Stimulated activated CD4-positive, alpha-beta T cell treated with anti-CD3 and anti-CD28 coated beads, Interleukin-15, amount 100 ng/mL, for 24 hours (primary cell): Measurements from ENCODE around the gene ETV2.
A peak's percentile ranks its signal among the peaks of the same experiment; 100 is the strongest.
"Not testable (repeated sequence)": the region's sequence is repeated elsewhere in the genome, so short reads cannot be mapped to it uniquely, and the experiment has no call there.

Experiments
- DNase-seq: peaks from one replicate; pipeline ENCODE4 v3.0.0-alpha.2; 2020

The ETV2 gene

DNA sequence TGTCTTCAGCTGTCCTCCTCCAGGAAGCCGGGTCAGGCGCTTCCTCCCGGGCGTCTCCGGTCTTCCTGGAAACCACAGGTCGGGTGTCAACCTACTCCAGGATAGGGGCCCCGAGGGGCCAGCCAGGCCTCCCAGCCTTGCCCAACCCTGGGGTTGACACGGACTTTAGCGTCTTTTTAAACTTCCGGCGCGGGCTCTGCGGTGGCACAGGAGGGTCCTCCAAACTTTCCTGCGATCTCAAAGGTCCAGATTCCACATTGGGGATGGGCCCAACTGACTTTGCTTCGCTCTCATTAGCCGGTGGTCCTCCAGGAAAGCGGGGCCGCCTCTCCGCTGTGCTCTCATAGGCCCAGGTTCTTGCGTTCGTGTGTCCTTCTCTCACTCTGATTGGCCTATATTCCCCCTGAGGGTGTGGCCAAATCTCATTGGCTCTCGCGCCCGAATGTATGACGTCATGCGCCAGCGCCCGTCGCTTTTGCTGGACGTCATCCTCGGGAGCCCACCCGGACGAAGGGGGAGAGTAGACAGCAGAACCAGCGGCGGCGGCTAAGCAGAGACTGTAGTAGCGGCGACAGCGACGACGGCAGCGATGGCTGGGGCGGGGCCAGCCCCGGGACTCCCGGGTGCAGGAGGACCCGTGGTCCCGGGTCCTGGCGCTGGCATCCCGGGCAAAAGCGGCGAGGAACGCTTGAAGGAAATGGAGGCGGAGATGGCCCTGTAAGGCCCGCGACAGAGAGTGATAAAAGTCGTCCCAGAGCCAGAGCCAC lies 12.8 kb upstream of the ETV2 start, which contains the start of gene RBM42:
TSS of gene RBM42 (plus strand) at position 472 of the 767 bp plus-strand sequence. CDS start at position 590, 118 bp downstream.
- DNase-seq: peak; percentile 96

DNA sequence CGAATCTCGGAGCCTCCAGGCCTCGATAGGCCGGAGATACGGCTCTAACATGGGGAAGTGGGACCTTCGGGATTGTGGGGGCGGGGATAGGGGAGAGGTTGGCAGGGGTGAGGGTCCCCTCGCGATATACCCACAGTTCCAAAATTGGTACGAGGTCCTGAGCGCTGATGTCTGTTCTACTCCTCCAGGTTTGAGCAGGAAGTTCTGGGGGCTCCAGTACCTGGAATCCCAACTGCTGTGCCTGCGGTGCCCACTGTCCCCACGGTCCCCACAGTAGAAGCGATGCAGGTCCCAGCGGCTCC lies 12.3 kb upstream of the ETV2 start:
- DNase-seq: no peak

DNA sequence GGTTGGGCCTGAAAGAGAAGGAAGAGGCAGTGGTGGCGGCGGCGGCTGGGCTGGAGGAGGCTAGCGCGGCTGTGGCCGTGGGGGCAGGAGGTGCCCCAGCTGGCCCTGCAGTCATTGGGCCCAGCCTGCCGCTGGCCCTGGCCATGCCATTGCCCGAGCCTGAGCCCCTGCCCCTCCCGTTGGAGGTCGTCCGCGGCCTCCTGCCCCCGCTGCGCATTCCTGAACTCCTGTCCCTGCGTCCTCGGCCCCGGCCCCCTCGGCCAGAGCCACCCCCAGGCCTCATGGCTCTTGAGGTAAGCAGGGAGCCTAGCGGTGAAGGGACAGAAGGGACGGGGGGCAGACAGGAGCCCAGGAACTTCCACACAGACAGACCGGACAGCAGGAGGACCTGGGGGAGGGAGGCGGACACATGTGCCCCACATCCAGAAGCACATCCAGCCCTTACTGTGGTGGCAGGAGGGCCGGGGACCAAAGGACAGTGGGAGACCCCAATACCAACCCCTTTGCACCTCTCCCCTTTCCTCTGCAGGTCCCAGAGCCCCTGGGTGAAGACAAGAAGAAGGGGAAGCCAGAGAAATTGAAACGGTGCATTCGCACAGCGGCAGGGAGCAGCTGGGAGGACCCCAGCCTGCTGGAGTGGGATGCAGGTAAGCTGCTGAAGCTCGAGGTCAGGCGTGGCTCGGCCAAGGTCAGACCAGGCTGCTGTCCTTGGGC lies 7.7 kb upstream of the ETV2 start:
- no peak for DNase-seq

DNA sequence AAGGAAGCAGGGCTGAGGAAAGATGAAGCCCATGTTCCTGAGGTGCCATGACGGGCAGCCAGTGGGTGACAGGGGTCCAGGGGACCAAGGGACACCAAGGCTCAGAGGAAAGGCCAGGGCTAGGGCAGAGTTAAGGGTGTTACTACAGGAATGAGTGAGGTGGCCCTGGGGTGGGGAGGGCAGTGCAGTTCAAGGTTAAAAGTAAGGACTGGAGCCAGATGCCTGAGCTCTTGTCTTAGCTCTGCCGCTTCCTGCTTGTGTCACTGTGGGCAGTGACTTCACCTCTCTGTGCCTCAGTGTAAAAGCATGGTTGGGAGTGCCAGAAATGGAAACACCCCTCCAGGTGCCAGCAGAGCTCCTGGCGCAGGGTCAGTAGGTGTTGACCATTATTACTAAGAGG lies 4.9 kb upstream of the ETV2 start:
- no peak for DNase-seq

DNA sequence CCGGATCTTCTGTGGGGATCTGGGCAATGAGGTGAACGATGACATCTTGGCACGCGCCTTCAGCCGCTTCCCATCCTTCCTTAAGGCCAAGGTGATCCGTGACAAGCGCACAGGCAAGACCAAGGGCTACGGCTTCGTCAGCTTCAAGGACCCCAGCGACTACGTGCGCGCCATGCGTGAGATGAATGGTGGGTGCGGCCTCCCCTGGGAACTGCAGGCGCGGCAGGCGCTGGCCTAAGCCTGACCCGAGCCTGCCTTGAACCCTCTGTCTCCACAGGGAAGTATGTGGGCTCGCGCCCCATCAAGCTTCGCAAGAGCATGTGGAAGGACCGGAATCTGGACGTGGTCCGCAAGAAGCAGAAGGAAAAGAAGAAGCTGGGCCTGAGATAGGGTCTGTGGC lies 4.4 kb upstream of the ETV2 start:
- DNase-seq: no peak

DNA sequence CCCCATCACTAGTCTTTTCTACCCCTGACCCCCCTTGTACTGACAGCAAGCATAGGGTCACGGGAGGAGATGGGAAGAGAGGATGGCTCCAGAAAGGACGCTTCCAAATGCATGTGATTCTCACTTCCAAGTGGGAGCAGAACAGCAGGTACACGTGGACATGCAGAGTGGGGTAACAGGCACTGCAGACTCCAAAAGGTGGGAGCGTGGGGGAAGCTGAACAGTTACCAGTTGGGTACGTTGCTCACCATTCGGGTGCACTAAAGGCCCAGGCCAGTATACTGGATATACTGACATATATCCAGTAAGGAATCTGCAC lies 2.3 kb upstream of the ETV2 start:
- DNase-seq: no peak

DNA sequence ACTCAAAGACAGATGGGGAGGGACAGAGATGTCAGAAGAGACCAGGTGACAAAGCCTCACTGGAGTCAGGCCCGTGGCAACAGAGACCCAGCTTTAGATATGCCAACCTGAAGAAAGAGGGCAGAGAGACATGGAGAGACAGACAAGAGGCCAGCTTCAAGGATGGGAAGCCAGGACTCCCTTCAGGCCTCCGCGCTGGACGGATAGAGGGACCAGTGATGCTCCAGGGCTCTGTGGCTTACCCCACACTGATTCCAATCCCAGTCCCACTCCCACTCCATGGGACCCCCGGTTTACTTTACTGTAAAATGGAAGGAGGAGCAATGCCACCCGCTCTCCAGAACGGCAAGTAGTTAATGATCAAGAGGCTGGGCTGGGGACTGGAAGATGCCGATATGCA lies 1.7 kb upstream of the ETV2 start:
- no peak for DNase-seq

DNA sequence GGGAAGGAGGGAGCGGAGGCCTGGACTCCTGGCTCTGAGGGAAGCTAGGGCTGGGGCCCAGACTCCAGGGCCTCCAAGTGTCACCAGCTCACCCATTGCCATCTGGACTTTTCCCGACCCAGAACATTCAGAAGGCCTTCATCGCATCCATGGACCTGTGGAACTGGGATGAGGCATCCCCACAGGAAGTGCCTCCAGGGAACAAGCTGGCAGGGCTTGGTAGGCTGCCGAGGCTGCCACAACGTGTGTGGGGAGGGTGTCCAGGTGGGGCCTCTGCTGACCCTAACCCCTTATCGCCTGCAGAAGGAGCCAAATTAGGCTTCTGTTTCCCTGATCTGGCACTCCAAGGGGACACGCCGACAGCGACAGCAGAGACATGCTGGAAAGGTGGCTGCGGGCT lies 767 bp downstream of the ETV2 start:
- no peak for DNase-seq

DNA sequence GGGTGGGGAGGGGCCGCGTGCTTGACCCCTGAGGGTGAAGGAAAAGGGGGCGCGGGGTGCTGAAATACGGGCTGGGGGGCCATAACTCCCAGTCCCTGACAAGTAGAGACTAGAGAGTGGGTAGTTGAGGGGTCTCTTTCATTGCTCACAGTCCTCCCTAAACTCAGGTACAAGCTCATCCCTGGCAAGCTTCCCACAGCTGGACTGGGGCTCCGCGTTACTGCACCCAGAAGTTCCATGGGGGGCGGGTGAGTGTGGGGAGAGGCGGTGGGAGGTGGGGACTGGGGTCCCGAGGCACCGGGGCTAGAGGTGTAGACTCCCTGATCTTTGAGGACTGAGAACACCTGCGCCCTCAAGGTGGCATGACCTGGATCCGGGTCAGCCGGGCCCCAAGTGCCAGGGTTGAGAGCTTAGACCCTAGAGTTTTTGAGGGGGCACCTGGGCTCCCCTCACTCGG lies 1.3 kb downstream of the ETV2 start:
- DNase-seq: no peak

DNA sequence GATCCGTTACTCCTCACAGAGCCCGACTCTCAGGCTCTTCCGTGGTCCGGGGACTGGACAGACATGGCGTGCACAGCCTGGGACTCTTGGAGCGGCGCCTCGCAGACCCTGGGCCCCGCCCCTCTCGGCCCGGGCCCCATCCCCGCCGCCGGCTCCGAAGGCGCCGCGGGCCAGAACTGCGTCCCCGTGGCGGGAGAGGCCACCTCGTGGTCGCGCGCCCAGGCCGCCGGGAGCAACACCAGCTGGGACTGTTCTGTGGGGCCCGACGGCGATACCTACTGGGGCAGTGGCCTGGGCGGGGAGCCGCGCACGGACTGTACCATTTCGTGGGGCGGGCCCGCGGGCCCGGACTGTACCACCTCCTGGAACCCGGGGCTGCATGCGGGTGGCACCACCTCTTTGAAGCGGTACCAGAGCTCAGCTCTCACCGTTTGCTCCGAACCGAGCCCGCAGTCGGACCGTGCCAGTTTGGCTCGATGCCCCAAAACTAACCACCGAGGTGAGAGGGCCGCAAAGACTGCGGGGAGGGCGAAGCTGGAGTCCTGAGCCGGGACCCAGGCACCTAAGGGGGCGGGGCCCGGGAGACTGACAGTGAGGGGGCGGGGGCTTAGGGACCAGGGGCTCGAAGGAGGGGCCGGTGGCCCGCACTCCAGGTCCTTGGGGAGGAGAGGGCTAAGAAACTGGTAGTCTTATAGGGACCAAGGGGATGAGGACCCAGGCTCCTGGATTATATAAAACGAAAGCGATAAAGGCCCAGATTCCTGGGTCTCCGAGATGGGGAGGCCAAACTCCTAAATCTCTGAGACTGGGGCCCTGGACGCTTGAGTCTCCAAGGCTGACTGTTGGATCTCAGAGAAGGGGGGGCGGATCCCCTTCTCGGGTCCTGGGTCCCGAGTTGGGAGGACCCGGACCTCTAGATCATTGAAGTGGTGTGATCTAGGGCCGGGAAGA lies 2.0 kb downstream of the ETV2 start:
- DNase-seq: peak; percentile 87

DNA sequence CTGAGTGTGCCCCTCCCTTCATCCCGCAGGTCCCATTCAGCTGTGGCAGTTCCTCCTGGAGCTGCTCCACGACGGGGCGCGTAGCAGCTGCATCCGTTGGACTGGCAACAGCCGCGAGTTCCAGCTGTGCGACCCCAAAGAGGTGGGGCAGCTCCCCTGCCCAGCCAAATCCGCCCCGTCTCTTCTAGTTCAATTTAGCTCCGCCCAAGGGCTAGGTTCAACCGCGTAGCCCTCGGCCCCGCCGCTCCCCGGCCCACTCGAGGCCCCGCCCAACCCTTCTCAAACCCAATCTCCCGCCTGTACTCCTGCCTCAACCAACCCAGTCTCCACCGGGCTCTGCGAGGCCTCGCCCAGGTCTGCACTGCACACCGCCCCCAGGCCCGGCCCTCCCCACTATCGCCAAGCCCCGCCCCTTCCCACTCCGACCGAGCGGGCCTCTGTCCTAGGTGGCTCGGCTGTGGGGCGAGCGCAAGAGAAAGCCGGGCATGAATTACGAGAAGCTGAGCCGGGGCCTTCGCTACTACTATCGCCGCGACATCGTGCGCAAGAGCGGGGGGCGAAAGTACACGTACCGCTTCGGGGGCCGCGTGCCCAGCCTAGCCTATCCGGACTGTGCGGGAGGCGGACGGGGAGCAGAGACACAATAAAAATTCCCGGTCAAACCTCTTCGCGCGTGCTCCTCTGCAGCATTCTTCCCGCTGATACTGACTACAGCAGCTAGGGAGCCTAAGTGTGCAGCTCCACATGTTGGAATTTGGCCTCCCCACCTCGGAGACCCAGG lies 2.9 kb downstream of the ETV2 start:
- DNase-seq: peak; percentile 98

DNA sequence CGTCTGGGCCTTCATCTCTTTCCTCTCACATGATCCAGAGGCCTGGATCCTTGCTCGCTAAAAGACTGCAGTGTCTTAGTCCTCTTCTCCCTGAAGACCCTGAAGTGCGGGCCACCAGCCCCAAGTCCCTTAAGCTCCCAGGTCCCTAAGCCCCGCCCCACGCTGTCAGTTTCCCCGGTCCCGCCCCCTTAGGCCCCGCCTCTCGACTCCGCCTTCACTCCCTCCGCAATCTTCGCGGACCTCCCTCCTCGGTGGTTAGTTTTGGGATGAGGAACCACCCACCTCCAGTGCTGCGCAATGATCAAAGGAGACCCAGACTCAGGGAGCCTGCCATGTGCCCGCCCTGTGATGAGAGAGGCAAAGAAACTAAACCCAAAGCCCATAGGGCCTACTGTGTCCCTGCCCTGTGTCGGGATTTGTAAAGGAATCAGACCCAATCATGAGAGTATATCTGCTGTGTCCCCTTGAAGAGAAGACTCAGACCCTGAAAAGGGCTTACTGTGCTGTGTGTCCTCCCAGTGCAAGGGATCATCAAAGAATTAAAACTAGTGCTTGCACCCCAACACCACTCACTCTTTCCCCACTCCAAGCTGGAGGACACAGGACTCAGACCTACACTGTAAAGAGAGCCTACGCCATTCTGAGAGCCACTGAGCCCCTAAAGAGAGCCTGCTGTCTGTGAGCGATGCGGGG lies 3.6 kb downstream of the ETV2 start:
- DNase-seq: peak; percentile 94

DNA sequence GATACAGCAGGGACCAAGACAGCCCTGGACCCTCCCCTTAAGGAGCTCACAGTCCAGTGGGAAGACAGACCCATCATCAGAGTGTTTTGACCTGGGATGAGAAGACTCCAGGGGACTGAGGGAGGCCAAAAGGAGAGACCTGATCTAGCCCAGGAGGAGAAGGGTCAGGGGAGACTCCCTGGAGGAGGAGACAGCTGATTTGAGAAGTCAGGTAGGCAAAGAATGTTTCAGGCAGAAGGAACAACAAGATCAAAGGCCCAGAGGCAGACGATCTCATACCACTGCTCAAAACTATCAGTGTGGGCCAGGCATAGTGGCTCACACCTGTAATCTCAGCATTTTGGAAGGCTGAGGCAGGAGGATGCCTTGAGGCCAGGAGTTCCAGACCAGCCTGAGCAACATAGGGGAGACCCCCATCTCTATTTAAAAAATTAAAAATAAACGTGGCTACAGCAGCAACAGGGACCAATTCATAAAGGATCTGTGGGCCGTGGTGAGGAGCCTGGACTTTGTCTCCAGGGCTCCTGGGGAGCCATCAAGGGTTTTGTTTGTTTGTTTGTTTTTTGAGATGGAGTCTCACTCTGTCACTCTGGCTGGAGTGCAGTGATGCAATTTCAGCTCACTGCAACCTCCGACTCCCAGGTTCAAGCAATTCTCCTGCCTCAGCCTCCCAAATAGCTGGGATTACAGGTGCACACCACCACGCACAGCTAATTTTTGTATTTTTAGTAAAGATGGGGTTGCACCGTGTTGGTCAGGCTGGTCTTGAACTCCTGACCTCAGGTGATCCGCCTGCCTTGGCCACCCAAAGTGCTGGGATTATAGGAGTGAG lies 4.4 kb downstream of the ETV2 start:
- no peak for DNase-seq

DNA sequence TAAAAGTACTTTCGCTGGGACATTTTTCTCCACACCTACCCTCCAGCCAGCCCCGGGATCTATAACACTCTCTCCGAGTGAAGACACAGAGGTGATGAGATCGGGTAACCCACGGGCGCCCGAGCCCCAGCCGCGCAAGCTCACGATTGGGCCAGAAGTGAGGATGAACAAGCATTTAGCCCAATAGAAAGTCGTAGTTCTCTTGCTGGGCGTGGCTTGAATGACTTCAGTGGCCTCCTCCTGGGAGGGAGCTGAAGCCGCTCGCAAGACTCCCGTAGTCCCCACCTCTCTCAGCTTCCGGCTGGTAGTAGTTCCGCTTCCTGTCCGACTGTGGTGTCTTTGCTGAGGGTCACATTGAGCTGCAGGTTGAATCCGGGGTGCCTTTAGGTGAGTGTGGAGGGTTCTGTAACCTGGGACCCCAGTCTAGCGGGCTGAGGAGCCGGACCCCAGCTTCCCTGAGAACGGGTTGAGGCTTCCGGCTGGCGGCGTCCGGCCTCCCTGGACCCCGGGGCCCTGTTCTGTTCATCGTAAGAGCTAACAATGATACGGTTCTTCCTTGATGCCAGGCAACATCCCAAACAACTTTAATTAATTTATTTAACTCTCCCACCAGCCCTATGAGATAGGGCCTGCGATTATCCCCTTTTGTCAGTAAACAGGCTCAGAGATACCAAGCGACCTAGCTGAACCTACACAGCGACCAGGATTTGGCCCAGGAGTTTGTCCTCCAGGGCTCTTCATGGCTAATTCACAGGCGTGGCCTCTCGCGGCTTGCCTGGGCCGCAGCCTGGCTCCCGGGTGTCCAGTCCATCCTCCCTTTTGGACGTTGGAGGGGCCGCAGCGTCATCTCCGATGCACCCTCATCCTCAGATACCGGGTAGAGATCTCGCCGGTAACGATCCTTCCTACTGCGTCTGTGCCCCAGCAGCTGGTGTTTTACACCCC lies 6.7 kb downstream of the ETV2 start, which contains the start of gene COX6B1:
TSS of gene COX6B1 (plus strand) at position 307 of the 945 bp plus-strand sequence. CDS start 2,921 bp downstream, outside the sequence.
- DNase-seq: peak; percentile 96

DNA sequence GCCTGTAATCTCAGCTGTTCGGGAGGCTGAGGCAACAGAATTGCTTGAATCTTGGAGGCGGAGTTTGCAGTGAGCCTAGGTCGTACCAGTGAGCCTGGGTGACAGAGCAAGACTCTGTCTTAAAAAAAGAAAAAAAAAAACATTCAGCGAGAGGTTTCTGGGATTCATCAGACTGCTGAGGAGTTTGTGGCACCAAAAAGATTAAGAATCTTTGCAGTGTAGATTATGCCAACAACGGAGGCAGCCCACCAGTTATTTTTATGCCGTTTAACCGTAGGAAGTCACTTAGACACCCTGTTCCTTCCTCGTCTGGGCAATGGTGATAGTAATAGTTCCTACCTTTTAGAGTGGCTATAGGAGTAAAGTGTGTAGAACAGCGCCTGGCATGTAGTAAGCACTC lies 9.0 kb downstream of the ETV2 start:
- no peak for DNase-seq

DNA sequence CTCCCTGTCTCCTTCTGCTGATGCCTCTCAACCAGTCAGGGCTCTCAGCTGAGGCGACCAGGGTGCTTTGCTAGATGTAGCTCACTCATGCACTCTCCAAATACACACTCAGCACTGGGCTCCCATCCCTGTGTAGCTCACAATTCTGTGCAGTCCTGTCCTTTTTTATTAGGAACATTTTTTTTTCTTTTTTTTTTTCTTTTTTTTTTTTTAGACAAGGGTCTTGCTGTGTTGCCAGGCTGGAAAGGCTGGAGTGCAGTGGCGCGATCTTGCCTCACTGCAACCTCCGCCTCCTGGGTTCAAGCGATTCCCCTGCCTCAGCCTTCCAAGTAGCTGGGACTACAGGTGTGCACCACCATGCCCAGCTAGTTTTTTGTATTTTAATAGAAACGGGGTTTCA lies 13.3 kb downstream of the ETV2 start:
- not testable (repeated sequence) for DNase-seq

DNA sequence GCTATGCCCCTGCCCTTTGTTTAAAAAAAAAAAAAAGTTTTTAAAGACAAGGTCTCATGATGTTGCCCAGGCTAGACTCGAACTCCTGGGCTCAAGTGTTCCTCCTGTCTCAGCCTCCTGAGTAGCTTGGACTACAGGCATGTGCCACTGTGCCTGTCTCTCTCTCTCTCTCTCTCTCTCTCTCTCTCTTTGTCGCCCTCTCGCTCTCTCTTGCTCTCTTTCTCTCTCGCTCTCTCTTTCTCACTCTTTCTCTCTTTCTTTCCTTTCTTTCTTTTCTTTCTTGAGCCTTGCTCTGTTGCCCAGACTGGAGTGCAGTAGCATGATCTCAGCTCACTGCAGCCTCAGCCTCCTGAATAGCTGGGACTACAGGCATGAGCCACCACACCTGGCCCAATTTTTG lies 14.1 kb downstream of the ETV2 start:
- no peak for DNase-seq

DNA sequence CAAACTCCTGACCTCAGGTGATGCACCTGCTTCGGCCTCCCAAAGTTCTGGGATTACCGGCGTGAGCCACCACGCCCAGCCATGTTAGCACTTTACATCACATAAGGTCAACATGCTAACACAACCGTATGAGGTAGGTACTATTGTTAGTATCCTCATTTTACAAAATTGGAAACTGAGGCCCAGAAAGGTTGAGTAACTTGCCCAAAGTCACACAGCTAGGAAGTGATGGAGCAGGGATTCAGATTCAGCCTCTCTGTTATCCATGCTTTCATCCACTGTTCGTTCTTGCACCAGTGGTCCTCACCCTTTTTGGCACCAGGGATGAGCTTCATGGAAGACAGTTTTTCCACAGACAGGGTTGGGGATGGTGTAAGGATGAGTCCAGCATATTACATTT lies 15.2 kb downstream of the ETV2 start:
- DNase-seq: no peak

DNA sequence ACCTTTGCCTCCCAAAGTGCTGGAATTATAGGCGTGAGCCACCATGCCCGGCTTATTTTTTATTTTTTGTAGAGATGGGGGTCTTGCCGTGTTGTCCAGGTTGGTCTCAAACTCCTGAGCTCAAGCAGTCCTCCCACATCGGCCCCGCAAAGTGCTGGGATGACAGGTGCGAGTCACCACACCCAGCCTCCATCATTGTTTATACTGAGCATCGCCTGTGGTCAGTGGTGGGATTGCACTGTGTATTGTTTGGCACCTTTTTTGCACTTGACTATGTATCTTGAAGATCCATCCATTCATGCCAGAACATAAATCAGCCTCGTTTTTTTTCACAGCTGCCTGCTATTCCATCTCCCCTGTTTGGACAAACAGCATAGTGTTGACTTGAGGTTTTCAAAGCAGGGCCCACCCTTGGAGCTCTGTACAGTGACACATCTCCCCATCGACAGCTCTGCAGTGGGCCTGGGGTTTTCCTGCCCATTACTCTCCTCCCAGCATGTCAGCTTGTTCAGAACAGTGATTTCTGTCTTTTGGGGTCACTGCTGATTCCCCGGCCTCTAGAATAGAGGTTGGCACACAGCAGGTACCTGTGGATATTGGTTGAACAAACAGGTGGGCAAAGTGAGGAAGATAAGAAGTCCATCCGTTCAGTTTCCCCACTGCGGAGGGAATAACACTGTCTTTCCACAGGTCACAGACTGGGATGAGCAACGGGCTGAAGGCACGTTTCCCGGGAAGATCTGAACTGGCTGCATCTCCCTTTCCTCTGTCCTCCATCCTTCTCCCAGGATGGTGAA lies 16.6 kb downstream of the ETV2 start:
- no peak for DNase-seq
